ENCODE data around the gene SLC38A10. TPM values are rescaled to one million over a fixed set of nuclear protein-coding genes. Genes with fewer than 3 reads are reported as not detected.
A peak's percentile ranks its signal among the peaks of the same experiment; 100 is the strongest.

The SLC38A10 gene
- polyA plus RNA-seq, 1 of the 3 experiments (the other 2 are of a cell fraction) = 82.2 TPM

DNA sequence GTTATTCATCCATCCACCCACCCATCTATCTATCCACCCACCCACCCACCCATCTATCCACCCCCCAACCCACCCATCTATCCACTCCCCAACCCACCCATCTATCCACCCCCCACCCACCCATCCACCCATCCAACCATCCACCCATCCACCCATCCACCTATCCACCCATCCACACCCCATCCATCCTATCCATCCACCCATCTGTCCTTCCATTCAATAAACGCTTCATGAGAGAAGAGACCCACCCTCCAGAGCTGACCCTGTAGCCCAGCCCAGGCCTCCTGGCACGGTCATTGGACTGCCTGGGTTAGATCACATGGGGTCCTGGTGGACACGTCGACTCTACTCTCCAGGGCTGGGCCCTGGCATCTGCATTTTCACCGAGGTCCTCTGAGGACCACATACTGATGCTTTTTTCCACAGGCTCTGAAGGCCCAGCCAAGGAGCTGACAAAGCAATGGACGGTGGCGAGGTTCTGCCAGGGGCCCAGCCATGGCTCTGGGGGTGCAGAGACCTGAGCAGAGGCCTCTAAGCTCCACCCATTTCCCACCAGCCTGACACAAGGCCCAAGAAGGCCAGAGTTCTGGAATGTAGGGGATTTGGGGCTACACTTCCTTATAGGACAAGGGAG is 41.3 kb upstream of the SLC38A10 start (continued):
- TF ChIP-seq, protein P1, sequence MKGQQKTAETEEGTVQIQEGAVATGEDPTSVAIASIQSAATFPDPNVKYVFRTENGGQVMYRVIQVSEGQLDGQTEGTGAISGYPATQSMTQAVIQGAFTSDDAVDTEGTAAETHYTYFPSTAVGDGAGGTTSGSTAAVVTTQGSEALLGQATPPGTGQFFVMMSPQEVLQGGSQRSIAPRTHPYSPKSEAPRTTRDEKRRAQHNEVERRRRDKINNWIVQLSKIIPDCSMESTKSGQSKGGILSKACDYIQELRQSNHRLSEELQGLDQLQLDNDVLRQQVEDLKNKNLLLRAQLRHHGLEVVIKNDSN (IDR thresholded peaks at IDR 0.05; ENCODE audit: borderline replicate concordance, low read depth) = no peak

DNA sequence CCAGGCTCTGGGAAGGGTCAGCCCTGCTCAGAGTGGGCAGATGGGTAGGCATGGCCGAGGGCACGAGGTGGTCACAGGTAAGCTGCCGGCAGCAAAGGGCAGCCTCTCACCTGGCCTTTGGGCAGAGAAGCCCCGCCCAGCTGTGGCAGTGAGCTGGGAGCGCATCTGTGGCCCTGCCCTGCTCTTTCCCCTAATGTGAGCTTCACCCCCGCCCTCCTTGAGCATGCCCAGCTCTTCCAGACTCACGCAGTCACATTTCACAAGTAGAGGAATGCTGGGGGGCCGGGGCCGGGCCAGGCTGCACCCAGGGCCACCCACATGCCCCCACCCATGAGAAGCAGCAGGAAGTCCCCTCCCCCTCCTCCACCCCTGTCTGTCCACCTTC is 40.7 kb upstream of the SLC38A10 start:
- Histone ChIP-seq H3K9ac (no peak overlapping the region), H2AFZ (ENCODE audit: low read depth) (no peak overlapping the region), H3K36me3 (replicated peaks in 1 of 2; ENCODE audit: control insufficient read depth in 1 of 2, insufficient read depth in 2 of 2, low read length in 1 of 2) (peaks cover 2 to 5% of the 10 kb centered on the region in 2 experiments), H3K9me3 (no peaks in the 10 kb centered on the region), H3K4me3 (ENCODE audit: low read depth in 2 of 2, low read length in 1 of 2) (no peak overlapping the region), H3K4me1 (ENCODE audit: control insufficient read depth in 1 of 2, insufficient read depth in 2 of 2, low read depth in 1 of 2, low read length in 1 of 2) (peaks cover 0 to 91% of the 10 kb centered on the region in 2 experiments; a peak in 2 of 4 replicates), H3K79me2 (ENCODE audit: insufficient read depth) (peaks cover 25% of the 10 kb centered on the region), H3K9me2 (no peaks in the 10 kb centered on the region), H3K4me2 (no peak overlapping the region), H3K27me3 (ENCODE audit: insufficient read depth) (no peaks in the 10 kb centered on the region), H3K27ac (ENCODE audit: low read depth in 2 of 2, low read length in 1 of 2) (no peak overlapping the region; a peak in 1 of 4 replicates), H3F3A (replicated peaks; ENCODE audit: insufficient read depth) (peaks cover 11% of the 10 kb centered on the region), H4K20me1 (ENCODE audit: insufficient read depth) (peaks cover 40% of the 10 kb centered on the region)
- DNase-seq = no peak
- ChIA-PET CTCF (interaction anchor here (1.1 to 2.1 kb wide), 5 partner anchors 13 to 149 kb away, joined by 3 to 10 read pairs (median 8); no protein-coding TSS in a partner anchor), POLR2A (interaction anchor here (0.8 to 5.2 kb wide), 2 partner anchors 25 to 97 kb away, joined by 3 to 37 read pairs; partner anchors contain the start of genes NDUFAF8 and TEPSIN)
- TF ChIP-seq, protein P1 (IDR thresholded peaks at IDR 0.05; ENCODE audit: borderline replicate concordance, low read depth) = no peak
- TF ChIP-seq SIN3A (IDR thresholded peaks at IDR 0.05; ENCODE audit: borderline replicate concordance, low read depth, low read length) = no peak
- 81% methylated on average over 8 of the region's 9 CpGs for whole genome bisulfite sequencing (ENCODE audit: low lambda C conversion rate)

DNA sequence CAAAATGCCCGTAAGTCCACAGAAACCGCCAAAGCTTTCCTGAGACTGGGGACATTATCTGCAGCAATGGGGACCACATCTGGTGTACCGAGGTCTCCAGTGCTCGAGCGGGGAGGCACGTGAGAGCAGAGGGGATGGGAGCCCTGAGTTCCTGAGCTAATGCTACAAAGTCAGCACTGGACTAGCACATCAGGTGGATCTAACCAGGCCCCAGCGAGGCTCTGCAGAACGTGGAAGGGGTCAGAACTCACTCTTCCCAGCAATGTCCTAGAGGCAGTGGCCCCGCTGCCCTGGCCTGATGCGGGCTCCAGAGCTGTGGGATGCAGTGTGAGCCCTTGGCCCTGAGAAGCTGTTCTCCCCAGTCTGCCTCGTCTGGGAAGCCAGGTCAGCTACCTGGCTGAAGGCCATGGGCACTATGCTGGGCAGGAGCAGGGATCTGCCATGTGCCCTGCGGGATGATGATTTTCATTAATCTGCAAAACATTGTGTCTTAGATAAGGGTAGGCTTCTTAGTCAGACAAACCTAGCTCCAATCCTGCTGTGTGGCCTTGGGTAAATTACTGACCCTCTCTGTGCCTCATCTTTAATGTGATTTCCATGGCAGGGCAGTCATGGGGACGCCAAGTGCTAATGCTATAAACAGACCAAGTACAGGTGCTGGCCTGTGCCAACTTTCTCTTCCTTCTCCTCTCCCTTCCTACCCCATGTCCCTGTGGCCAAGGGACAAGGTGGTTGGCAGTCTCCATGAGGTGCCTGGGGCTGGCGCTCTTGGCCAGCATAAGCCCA is 40.1 kb upstream of the SLC38A10 start:
- ChIA-PET POLR2A (interaction anchor here (0.7 to 5.2 kb wide), 4 partner anchors 11 to 96 kb away, joined by 3 to 37 read pairs (median 4); partner anchors contain the start of genes NDUFAF8 and TEPSIN), CTCF (interaction anchor here (0.6 to 2.1 kb wide), 13 partner anchors 12 to 150 kb away, joined by 3 to 13 read pairs (median 3); partner anchors contain the start of gene BAHCC1)
- Histone ChIP-seq H3K36me3 (replicated peaks in 1 of 2; ENCODE audit: control insufficient read depth in 1 of 2, insufficient read depth in 2 of 2, low read length in 1 of 2) (no peaks in the 10 kb centered on the region), H3K9me2 (no peaks in the 10 kb centered on the region), H3K9ac (no peak overlapping the region), H3K4me2 (no peak overlapping the region), H3K27ac (ENCODE audit: low read depth in 2 of 2, low read length in 1 of 2) (peak overlapping the region in 1 of 2 experiments; percentile 11; a peak in 1 of 4 replicates), H3K4me3 (ENCODE audit: low read depth in 2 of 2, low read length in 1 of 2) (no peak overlapping the region), H4K20me1 (ENCODE audit: insufficient read depth) (peaks cover 34% of the 10 kb centered on the region), H3K9me3 (no peaks in the 10 kb centered on the region), H3F3A (replicated peaks; ENCODE audit: insufficient read depth) (peaks cover 11% of the 10 kb centered on the region), H3K4me1 (ENCODE audit: control insufficient read depth in 1 of 2, insufficient read depth in 2 of 2, low read depth in 1 of 2, low read length in 1 of 2) (peaks cover 1 to 92% of the 10 kb centered on the region in 2 experiments; a peak in 3 of 4 replicates), H3K79me2 (ENCODE audit: insufficient read depth) (peaks cover 19% of the 10 kb centered on the region), H2AFZ (ENCODE audit: low read depth) (no peak overlapping the region), H3K27me3 (ENCODE audit: insufficient read depth) (no peaks in the 10 kb centered on the region)
- 90% methylated on average over 12 of the region's 14 CpGs for WGBS (ENCODE audit: low lambda C conversion rate)
- DNase-seq = no peak
- TF ChIP-seq, protein P2, sequence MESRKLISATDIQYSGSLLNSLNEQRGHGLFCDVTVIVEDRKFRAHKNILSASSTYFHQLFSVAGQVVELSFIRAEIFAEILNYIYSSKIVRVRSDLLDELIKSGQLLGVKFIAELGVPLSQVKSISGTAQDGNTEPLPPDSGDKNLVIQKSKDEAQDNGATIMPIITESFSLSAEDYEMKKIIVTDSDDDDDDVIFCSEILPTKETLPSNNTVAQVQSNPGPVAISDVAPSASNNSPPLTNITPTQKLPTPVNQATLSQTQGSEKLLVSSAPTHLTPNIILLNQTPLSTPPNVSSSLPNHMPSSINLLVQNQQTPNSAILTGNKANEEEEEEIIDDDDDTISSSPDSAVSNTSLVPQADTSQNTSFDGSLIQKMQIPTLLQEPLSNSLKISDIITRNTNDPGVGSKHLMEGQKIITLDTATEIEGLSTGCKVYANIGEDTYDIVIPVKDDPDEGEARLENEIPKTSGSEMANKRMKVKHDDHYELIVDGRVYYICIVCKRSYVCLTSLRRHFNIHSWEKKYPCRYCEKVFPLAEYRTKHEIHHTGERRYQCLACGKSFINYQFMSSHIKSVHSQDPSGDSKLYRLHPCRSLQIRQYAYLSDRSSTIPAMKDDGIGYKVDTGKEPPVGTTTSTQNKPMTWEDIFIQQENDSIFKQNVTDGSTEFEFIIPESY (IDR thresholded peaks at IDR 0.05; ENCODE audit: borderline replicate concordance, low read depth) = no peak
- TF ChIP-seq EZH2phosphoT487 (IDR thresholded peaks at IDR 0.05; ENCODE audit: borderline replicate concordance, low read depth) (no peak), TEAD4 (IDR thresholded peaks at IDR 0.05; ENCODE audit: borderline replicate concordance, insufficient read depth) (no peak)

Measured in SK-N-SH (cell line).